ENCODE measurements around the gene HMCN2.
A peak's percentile ranks its signal among the peaks of the same experiment; 100 is the strongest.

The HMCN2 gene

DNA sequence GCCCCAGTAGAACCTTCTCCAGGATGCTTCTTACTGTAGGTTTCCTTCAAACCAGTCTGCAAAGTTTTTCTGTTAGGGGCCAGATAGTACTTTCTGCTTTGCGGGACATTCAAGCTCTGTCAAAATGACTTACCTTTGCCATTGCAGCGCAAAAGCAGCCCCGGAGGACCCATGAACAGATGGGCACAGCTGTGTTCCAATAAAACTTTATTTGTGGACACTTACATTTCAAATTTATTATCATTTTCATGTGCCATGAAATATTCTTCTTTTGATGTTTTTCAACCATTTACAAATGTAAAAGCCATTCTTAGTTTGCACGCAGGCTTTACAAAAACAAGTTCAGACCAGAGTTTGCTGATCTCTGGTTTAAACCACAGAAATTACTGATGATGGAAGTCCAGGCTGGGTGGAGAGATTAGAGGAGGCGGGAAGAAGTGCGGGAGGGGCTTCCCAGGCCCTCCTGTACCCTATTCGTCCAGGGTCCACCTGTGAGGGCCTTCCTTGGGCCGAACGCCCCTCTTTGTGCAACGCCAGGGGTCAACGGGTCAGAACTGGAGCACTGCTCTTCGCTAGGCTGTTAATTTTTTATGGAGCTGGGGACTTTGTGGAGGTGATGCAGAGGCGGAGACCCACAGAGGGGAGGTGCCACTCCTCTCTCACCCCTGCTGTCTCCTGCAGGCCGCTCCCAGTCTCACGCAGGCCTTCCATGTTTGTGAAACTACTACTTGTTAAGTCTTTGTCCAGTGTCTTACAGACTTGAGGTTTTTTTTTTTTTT, 171.6 kb downstream of the HMCN2 start:
- TF ChIP-seq CEBPB (IDR thresholded peaks at IDR 0.05) = no peak
- no peak for TF ChIP-seq CREB1 (IDR thresholded peaks at IDR 0.05; ENCODE audit: low read depth)
- TF ChIP-seq TAF1 (IDR thresholded peaks at IDR 0.05; ENCODE audit: low read depth) = no peak
- TF ChIP-seq RAD21 (IDR thresholded peaks at IDR 0.05; ENCODE audit: low read depth) = no peak
- TF ChIP-seq, protein P1, sequence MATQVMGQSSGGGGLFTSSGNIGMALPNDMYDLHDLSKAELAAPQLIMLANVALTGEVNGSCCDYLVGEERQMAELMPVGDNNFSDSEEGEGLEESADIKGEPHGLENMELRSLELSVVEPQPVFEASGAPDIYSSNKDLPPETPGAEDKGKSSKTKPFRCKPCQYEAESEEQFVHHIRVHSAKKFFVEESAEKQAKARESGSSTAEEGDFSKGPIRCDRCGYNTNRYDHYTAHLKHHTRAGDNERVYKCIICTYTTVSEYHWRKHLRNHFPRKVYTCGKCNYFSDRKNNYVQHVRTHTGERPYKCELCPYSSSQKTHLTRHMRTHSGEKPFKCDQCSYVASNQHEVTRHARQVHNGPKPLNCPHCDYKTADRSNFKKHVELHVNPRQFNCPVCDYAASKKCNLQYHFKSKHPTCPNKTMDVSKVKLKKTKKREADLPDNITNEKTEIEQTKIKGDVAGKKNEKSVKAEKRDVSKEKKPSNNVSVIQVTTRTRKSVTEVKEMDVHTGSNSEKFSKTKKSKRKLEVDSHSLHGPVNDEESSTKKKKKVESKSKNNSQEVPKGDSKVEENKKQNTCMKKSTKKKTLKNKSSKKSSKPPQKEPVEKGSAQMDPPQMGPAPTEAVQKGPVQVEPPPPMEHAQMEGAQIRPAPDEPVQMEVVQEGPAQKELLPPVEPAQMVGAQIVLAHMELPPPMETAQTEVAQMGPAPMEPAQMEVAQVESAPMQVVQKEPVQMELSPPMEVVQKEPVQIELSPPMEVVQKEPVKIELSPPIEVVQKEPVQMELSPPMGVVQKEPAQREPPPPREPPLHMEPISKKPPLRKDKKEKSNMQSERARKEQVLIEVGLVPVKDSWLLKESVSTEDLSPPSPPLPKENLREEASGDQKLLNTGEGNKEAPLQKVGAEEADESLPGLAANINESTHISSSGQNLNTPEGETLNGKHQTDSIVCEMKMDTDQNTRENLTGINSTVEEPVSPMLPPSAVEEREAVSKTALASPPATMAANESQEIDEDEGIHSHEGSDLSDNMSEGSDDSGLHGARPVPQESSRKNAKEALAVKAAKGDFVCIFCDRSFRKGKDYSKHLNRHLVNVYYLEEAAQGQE (IDR thresholded peaks at IDR 0.05; ENCODE audit: low read depth) = no peak
- no peak for TF ChIP-seq YY1 (IDR thresholded peaks at IDR 0.05; ENCODE audit: low read depth)
- no peak for TF ChIP-seq NFIC (IDR thresholded peaks at IDR 0.05)
- TF ChIP-seq EGR1 (IDR thresholded peaks at IDR 0.05) = no peak
- TF ChIP-seq, protein P2, sequence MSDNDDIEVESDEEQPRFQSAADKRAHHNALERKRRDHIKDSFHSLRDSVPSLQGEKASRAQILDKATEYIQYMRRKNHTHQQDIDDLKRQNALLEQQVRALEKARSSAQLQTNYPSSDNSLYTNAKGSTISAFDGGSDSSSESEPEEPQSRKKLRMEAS (IDR thresholded peaks at IDR 0.05) = no peak
- no peak for TF ChIP-seq ZBTB7A (IDR thresholded peaks at IDR 0.05; ENCODE audit: low read depth)
- TF ChIP-seq TCF12 (IDR thresholded peaks at IDR 0.05; ENCODE audit: low read depth) = no peak
- no peak for TF ChIP-seq TEAD4 (IDR thresholded peaks at IDR 0.05)
- no peak for TF ChIP-seq USF1 (IDR thresholded peaks at IDR 0.05)
- no peak for TF ChIP-seq EP300 (IDR thresholded peaks at IDR 0.05; ENCODE audit: borderline replicate concordance)
- no peak for TF ChIP-seq FOXM1 (IDR thresholded peaks at IDR 0.05; ENCODE audit: borderline replicate concordance, low read depth)

DNA sequence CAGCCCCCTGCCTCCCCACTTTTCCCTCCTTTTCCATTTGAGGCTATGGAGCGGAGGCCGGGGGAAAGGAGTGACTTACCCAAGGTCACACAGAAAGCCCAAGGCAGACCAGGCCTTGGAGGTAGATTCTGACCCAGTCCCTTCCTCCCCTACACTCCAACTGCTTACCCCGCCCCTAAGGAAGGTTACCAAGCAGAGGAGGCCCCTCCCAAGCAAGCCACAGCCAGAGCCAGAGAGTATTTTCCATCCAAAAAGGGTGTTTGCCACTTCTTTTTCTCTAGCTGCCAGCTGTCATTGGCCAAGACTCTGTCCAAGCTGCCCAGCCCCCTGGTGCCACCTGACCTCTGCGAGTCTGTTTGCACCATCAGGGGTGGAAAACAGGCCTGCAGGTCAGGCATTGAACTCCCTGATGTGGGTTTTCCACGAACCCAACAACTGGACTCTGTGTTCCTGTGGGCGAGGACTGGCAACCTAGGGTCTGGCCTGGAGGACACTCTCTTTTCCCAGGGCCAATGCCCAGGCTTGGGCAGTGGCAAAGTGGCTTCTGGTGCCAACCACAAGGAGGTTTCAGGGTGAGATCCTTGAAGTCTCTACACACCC, 172.9 kb downstream of the HMCN2 start:
- no peak for TF ChIP-seq FOXM1 (IDR thresholded peaks at IDR 0.05; ENCODE audit: borderline replicate concordance, low read depth)
- TF ChIP-seq USF1 (IDR thresholded peaks at IDR 0.05) = peak; percentile 43; the same call in 1 of the 2 replicates
- TF ChIP-seq TEAD4 (IDR thresholded peaks at IDR 0.05) = no peak

- TF ChIP-seq USF1 (IDR thresholded peaks at IDR 0.05) (no peak), EGR1 (IDR thresholded peaks at IDR 0.05) (no peak), YY1 (IDR thresholded peaks at IDR 0.05; ENCODE audit: low read depth) (no peak), EP300 (IDR thresholded peaks at IDR 0.05; ENCODE audit: borderline replicate concordance) (no peak), RAD21 (IDR thresholded peaks at IDR 0.05; ENCODE audit: low read depth) (no peak), ZBTB7A (IDR thresholded peaks at IDR 0.05; ENCODE audit: low read depth) (no peak), TCF12 (IDR thresholded peaks at IDR 0.05; ENCODE audit: low read depth) (no peak)
Measured at GRCh38 chr9:130441031-130441430, 175.5 kb downstream of the HMCN2 start.

GRCh38 chr9:130442746-130443455, 177.3 kb downstream of the HMCN2 start:
- no peak for TF ChIP-seq CREB1 (IDR thresholded peaks at IDR 0.05; ENCODE audit: low read depth)
- TF ChIP-seq EGR1 (IDR thresholded peaks at IDR 0.05) = no peak
- TF ChIP-seq ZBTB7A (IDR thresholded peaks at IDR 0.05; ENCODE audit: low read depth) = no peak
- TF ChIP-seq EP300 (IDR thresholded peaks at IDR 0.05; ENCODE audit: borderline replicate concordance) = no peak
- TF ChIP-seq, protein P2 (IDR thresholded peaks at IDR 0.05) = no peak
- TF ChIP-seq, protein P1 (IDR thresholded peaks at IDR 0.05; ENCODE audit: low read depth) = no peak
- no peak for TF ChIP-seq RAD21 (IDR thresholded peaks at IDR 0.05; ENCODE audit: low read depth)
- TF ChIP-seq CEBPB (IDR thresholded peaks at IDR 0.05) = no peak
- no peak for TF ChIP-seq NFIC (IDR thresholded peaks at IDR 0.05)
- no peak for TF ChIP-seq TAF1 (IDR thresholded peaks at IDR 0.05; ENCODE audit: low read depth)
- no peak for TF ChIP-seq USF1 (IDR thresholded peaks at IDR 0.05)
- no peak for TF ChIP-seq TCF12 (IDR thresholded peaks at IDR 0.05; ENCODE audit: low read depth)
